GM19023 (cell line): ENCODE measurements around the gene PMP22.

ENCODE experiments used
- ATAC-seq: cut with Tn5 transposase; IDR thresholded peaks from one replicate; pipeline ENCODE4 v1.9.1; 2021; ENCODE audit warnings: mild to moderate bottlenecking, moderate library complexity; ENCODE audit not compliant: unreplicated experiment

Gene PMP22

DNA sequence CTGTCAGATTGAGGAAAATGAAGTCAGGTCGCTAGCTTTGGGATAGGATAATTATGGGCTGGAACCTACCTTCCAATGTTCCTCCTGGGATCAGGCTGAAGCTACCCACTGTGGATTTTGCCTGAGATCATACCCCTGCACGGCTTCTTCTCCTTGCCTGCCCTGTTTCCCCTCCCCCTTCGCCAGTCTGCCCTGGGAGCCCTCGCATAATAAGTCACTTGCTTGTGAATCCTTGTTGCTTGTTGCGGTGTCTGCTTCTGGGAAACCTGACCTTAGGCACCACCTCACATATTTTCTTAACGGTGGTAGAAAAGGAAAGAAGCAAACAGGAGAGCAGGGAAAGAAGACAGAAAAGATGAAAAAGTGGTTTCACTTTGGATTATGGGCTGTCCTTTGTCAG, 13.3 kb upstream of the PMP22 start:
- ATAC-seq = no peak

- no peak for ATAC-seq
These were observed 8.9 kb upstream of the PMP22 start for GRCh38 chr17:15274017-15274416.

DNA sequence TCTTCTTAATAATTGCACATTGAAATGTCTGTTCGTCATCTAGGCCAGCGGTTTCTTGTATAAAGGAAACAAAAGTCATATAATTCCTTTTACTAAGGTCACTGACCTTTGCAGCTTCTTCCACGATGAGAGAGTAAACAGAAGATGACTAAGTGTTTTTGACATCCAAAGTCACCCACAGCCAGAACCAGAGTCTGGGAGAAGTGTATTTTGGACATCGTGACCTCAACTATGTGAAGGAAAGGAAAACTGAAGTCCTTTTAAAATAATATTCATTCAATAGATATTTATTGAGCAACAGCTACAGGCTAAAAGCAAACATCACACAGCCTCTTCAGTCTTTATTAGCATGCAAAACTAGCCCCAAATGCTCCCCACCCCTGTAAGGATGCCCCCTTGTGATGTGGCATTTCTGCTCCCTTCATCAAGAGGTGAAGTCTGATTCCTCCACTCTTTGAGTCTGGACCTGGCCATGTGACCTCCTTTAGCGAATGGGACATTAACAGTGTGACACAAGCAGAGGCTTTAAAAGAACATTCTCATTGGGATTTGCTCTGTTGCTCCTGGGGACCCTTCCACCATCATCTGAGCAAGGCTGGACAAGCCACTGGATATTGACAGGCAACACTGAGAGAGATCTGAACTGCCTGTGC, 8.1 kb upstream of the PMP22 start:
- no peak for ATAC-seq

DNA sequence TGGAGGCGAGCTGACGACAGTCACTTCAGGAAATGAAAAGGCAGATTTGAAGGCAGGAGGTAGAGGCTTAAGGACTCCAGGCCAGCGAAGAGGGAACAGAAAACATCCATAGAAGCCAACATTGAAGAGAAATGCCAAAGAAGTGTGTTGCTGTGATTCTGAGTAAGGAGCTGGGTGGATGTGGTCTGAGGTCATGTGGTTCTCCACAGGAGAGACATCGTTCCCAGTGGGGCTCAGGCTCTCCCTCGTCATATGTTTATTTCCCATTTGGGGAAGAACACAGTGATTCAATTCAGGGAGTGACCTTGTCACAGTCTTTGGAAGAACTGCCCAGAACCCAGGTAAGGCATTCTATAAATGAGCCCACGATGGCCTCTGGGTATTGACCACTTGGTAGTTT, 6.6 kb upstream of the PMP22 start:
- ATAC-seq = no peak

DNA sequence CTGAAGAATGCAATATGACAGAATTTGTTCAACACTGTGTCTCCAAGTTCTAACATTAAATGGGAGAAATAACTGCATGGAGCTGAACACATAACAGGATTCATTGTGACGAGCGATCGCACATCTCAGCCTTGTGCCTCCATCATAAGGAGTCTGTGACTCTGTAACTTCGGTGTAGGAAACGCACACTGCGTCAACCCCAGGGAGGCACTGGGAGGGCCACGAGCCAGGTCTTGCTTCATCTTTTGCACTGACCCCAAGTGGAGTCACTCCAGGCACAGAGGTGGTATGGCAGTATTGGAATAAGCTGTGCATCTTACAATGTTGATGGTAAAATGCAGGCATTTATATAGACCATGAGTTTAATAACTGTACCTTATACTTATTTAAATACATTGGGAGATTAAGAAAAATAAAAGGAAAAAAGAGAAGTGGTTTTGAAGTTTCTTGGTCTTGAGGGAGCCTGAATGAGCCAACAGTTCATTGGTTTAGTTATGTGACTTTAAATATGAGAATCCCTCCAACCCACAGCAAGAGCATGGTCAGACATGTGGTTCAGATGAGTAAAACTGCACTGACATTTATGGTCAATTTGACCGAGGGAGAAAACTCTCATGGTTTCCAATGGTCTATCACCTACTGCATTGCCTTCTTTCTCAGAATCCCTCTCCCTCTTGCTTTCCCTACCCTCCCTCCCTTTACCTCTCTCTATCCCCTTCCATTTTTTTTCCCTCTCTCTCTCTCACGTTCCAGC, 5.7 kb upstream of the PMP22 start:
- no peak for ATAC-seq

DNA sequence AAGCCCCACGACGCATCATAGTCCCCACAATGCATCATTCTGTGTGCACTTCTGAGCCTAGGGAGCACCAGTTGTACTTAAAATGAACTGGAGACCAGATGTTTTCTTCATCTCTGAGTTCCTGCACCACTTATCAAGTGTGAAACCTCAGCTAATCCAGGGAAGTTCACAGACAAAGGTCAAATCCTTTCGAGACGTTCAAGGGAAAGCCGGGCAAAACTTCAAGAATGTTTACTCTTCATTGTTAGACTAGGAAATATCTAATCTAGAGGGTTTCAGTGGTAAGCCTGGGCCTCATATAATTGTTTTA, 4.6 kb upstream of the PMP22 start:
- no peak for ATAC-seq

DNA sequence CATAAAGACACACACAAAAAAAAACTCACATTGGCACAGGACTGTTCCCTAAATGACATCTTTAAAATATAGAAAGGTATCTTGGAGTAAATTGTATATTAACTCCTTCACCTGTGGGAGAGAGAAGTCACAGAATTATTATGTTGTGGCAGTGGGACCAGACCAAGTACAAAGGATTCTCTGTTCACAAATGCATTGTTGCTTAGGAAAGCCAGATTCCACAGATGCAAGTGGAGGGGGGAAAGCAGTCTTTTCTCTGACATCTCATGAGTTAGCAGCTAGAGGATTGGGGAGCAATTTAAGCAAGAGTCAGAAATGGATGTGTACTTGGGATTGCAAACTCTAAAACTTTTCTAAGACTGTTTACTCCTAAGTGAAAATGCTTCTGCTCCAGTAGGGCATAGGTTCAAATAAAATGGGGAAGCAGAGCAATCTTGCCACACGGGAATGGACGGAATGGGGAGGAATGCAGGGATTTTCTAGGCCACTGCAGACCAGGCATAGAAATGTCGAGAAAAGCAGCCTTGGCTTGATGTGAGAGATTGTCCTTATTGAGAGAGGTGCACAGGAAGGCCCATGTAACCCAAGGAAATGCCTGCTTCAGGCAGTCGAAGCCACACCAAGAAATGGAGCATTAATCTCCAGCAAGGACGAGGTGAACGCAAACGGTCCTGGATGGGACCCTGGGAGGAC, 4.1 kb upstream of the PMP22 start:
- no peak for ATAC-seq

GRCh38 chr17:15268461-15268860, 3.3 kb upstream of the PMP22 start:
- no peak for ATAC-seq

DNA sequence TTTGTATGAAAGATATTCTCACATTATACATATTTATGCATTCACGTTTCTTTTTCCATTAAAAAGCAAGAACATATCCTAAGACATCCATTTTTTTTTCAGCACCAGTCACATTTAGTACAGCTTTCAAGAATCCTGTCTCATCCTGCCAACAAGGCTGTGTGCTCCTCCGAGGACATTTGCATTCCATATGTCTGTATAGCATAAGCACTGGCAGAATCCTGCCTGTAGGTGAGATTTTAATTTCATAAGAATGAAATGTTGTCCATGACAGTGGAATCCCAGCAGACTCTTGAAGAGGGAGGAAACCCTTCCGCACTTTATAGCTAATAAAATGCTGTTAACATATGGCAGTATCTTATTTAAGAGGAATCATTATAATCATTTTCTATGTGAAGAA, 2.9 kb upstream of the PMP22 start:
- no peak for ATAC-seq

DNA sequence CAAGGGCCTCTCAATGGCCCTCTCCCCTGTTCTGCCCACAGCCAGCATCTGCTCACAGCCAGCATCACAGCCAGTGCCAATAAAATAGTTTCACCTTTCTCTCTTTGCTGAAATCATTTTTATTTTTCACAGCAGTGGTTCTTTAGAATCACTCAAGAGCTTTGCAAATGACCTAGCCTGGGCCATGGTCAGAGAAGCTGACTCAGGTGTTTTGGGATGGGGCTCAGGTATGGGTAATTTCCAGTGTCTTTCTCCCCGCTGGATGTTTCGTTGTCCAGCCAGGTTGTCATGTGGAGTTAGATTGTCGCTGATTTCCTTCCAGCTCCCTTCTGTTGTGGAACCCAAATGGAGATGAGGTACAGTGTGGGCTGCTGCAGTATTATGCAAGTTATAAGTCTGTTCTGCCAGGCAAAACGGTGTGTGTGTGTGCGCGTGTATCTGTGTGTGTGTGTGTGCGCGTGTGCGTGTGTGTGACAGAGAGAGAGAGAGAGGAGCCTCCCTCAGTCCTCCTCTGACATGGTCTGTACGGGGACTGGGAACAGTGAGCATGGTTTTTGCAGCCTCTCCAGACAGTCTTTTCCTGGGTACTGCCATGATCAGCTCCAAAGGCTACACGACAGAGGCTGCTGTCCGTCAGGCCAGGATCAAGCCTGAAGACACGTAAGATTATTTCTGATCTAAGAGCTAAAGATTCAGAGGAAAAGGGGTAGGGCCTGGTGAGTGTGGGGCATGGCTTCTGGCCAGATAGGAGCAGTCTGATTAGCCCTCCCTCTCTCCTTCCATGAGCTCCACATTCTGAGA, 1.4 kb upstream of the PMP22 start:
- no peak for ATAC-seq

DNA sequence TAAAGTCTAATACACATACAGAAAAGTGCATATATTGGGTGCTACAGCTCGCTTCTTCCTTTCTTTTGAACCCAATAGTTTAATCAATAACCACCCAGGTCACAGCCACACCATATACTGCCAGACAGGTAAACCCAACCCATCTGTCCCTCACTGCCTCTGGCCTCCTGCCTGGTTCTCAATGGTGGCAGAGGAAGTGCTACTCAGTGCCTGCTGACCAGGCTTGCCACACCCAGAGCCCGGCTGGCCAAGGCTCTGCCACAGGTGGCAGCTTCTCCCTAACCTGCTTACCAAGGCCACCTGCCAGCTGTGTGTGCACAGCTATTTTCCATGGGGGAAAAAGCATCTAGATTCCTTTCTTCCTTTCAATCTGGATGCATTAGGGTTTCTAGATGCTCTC, 584 bp downstream of the PMP22 start:
- no peak for ATAC-seq

GRCh38 chr17:15263680-15264079, 1.4 kb downstream of the PMP22 start:
- ATAC-seq = no peak

GRCh38 chr17:15263206-15263579, 1.9 kb downstream of the PMP22 start:
- ATAC-seq = no peak

GRCh38 chr17:15262291-15263205, 2.6 kb downstream of the PMP22 start:
- no peak for ATAC-seq

- ATAC-seq = no peak
These were observed 3.3 kb downstream of the PMP22 start for GRCh38 chr17:15261802-15262290.

DNA sequence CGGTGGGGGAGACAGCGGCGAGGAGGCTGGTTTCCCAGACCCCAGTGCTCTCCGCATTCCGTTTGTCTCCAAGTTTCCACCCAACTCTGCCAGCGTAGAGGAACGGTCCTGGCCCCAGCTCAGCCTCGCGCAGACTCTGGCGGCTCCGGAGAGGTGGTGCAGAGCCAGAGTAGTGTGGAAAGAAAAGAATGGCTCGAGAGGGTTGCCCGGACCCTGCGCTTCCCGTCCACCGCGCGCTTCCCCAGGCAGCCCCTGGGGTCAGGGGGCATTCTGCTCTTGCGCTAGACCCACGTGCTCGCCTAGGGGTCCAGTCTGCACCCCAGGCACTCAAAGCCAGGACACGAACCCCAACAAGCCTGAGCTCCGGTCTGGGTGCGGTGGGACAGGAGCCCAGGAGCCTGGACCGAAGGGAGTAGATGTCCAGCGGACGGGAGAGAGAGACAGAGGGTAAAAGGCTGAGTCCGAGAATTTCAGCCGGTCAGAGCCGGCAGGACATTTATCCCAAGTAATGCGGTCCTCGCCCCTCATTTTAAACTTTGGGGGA, 3.8 kb downstream of the PMP22 start:
- no peak for ATAC-seq

DNA sequence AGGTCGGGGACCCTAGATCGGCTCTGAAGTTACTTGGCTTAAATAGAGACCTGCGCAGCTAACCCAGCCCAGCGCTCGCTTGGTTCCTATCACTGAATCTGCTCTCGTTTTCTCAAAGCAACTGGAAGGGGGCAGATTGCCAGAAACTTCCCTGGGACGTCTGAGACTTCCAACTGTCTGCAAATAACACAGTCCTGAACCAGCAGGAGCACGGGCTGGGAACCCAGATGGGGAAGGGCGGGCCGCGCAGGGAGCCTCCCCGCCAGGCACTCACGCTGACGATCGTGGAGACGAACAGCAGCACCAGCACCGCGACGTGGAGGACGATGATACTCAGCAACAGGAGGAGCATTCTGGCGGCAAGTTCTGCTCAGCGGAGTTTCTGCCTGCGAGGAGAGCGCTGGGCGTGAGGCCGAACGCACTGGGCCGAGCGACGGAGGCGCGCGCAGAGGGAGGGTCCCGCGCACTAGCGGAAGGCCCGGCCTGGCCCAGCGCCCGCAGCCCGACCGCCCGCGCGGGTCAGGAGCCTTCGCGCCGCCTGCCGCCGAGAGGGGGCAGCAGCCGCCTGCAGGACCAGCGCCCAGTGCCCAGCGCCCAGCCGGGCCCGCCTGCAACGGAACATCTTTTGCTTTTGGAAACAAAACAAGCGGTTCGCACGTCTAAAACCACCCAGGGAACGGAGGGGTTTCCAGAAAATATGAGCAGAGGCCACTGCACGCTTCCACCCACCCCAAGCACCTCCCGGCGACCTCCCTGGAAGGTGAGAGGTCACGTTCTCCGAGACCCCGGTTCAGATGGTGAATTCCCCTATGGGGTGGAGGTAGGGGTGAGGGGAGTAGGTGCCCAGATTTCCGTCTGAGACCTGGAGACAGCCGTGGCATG, 4.5 kb downstream of the PMP22 start:
- peak; percentile 46 for ATAC-seq

GRCh38 chr17:15257796-15258512, 7.2 kb downstream of the PMP22 start:
- ATAC-seq = no peak
